GM19239 (cell line): Measurements from ENCODE around the gene EFR3B.
"Not testable (repeated sequence)": the region's sequence is repeated elsewhere in the genome, so short reads cannot be mapped to it uniquely, and the experiment has no call there.

Experiments
- DNase-seq: peaks from one replicate; pipeline ENCODE4 v3.0.0; 2011; ENCODE audit warnings: low spot score; ENCODE audit not compliant: insufficient read length
- FAIRE-seq: peaks from 2 replicates; lab custom pipeline; 2011; peaks lifted over from hg19 to GRCh38; lab: Jason Lieb, UNC

Gene EFR3B

GRCh38 chr2:25098670-25099486 is 57.0 kb downstream of the EFR3B start:
- DNase-seq, result no peak
- no peak for FAIRE-seq

- FAIRE-seq, DNase-seq: not testable (repeated sequence)
These were observed 60.5 kb downstream of the EFR3B start for GRCh38 chr2:25102352-25102751.

- FAIRE-seq, result no peak
- DNase-seq, result no peak
These were observed 61.5 kb downstream of the EFR3B start for GRCh38 chr2:25103287-25103871.

- FAIRE-seq (no peak), DNase-seq (no peak)
These were observed 62.9 kb downstream of the EFR3B start for GRCh38 chr2:25104736-25105135.

GRCh38 chr2:25105336-25106085 is 63.6 kb downstream of the EFR3B start:
- no peak for FAIRE-seq
- no peak for DNase-seq

GRCh38 chr2:25109822-25110221 is 67.9 kb downstream of the EFR3B start:
- no peak for DNase-seq
- no peak for FAIRE-seq

- FAIRE-seq (no peak), DNase-seq (no peak)
These were observed 70.2 kb downstream of the EFR3B start for GRCh38 chr2:25112113-25112512.

- DNase-seq (no peak), FAIRE-seq (no peak)
These were observed 73.5 kb downstream of the EFR3B start for GRCh38 chr2:25115249-25115883.

GRCh38 chr2:25115902-25116301 is 74.0 kb downstream of the EFR3B start:
- DNase-seq (no peak), FAIRE-seq (no peak)

- no peak for FAIRE-seq
These were observed 75.1 kb downstream of the EFR3B start for GRCh38 chr2:25116956-25117355.

GRCh38 chr2:25119263-25119662 is 77.4 kb downstream of the EFR3B start:
- no peak for FAIRE-seq
- no peak for DNase-seq

More at GRCh38 chr2:25116956-25117355, 75.1 kb downstream of the EFR3B start:
- DNase-seq, result no peak

- DNase-seq (no peak), FAIRE-seq (no peak)
These were observed 80.5 kb downstream of the EFR3B start for GRCh38 chr2:25122367-25122766.

GRCh38 chr2:25123682-25124081 is 81.8 kb downstream of the EFR3B start:
- DNase-seq (no peak), FAIRE-seq (no peak)

- no peak for FAIRE-seq
- DNase-seq, result no peak
These were observed 83.3 kb downstream of the EFR3B start for GRCh38 chr2:25125189-25125588.

GRCh38 chr2:25125976-25126375 is 84.1 kb downstream of the EFR3B start:
- DNase-seq (no peak), FAIRE-seq (no peak)

GRCh38 chr2:25127071-25127470 is 85.2 kb downstream of the EFR3B start:
- not testable (repeated sequence) for DNase-seq, FAIRE-seq

- DNase-seq, result no peak
- FAIRE-seq, result no peak
These were observed 85.8 kb downstream of the EFR3B start for GRCh38 chr2:25127646-25128045.

- no peak for DNase-seq
- FAIRE-seq, result no peak
These were observed 88.1 kb downstream of the EFR3B start for GRCh38 chr2:25129901-25130520.

GRCh38 chr2:25131253-25131566 is 89.3 kb downstream of the EFR3B start:
- no peak for DNase-seq
- FAIRE-seq, result no peak

- no peak for DNase-seq
- FAIRE-seq, result no peak
These were observed 89.9 kb downstream of the EFR3B start for GRCh38 chr2:25131567-25132298.
